ENCODE results near the gene MOGAT2.

MOGAT2 gene

GRCh38 chr11:75779960-75780359 lies 62.3 kb downstream of the MOGAT2 start:
- DNase-seq (ENCODE audit: low read depth, low spot score): no peak

DNA sequence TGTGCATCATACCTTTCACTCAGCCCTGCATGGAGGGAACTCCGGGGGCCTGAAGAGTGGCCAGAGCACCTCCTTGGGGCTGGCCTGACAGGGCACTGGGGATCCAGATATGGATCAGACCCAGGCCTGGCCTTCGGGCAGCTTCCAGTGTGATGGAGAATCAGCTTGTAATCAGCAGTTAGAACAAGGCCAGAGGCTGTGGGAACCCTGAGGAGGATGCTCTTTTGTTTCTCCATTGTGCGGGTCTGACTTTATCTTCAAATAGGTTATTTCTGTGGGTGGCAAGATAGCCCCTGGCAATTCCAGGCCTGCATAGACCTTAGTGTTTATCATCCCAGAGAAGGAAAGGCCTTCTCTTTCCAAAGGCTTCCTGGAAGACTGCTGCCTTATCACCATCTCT lies 63.2 kb downstream of the MOGAT2 start:
- DNase-seq (ENCODE audit: low read depth, low spot score): no peak

DNA sequence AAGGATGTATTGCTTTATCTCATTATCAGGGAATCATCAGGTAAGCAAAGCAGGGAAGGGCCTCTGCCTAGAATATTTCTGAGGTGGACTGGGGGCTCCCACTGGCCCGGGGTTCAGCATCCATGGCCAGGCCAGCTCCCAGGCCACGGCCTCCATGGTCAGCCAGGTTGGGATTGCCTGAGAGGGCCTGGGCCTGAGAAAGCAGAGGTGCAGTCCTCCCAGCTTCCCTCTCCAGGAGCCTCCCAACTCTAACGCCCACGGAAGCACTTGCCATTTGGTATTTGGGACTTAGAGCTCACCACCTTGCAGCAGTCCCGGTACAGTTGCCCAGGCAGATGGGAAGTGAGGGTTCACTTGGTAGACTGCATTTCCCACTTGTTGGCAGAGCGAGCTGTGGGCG lies 63.7 kb downstream of the MOGAT2 start:
- no peak for DNase-seq (ENCODE audit: low read depth, low spot score)

GRCh38 chr11:75781831-75782230 lies 64.2 kb downstream of the MOGAT2 start:
- DNase-seq (ENCODE audit: low read depth, low spot score): no peak

All from iPS DF 19.7 (cell line).